ENCODE data around the gene SMAD5.

Gene SMAD5

GRCh38 chr5:136115183-136115865, 17.3 kb upstream of the SMAD5 start:
- DNase-seq (ENCODE audit: low spot score), result no peak

- no peak for DNase-seq (ENCODE audit: low spot score)
Observed at GRCh38 chr5:136120529-136120928, 12.1 kb upstream of the SMAD5 start.

GRCh38 chr5:136123236-136123768, 9.3 kb upstream of the SMAD5 start:
- DNase-seq (ENCODE audit: low spot score), result no peak

GRCh38 chr5:136127560-136127959, 5.1 kb upstream of the SMAD5 start:
- no peak for DNase-seq (ENCODE audit: low spot score)

GRCh38 chr5:136128481-136128880, 4.2 kb upstream of the SMAD5 start:
- no peak for DNase-seq (ENCODE audit: low spot score)

GRCh38 chr5:136129445-136129844, 3.2 kb upstream of the SMAD5 start:
- DNase-seq (ENCODE audit: low spot score), result no peak

GRCh38 chr5:136130581-136130980, 2.1 kb upstream of the SMAD5 start:
- no peak for DNase-seq (ENCODE audit: low spot score)

- DNase-seq (ENCODE audit: low spot score), result no peak
Observed at GRCh38 chr5:136132087-136132486, 558 bp upstream of the SMAD5 start.

GRCh38 chr5:136133222-136133921, 727 bp downstream of the SMAD5 start:
- DNase-seq (ENCODE audit: low spot score), result peak; percentile 75

GRCh38 chr5:136133922-136134379, 1.3 kb downstream of the SMAD5 start:
- no peak for DNase-seq (ENCODE audit: low spot score)

- no peak for DNase-seq (ENCODE audit: low spot score)
Observed at GRCh38 chr5:136134653-136135052, 2.0 kb downstream of the SMAD5 start.

GRCh38 chr5:136135536-136135935, 2.9 kb downstream of the SMAD5 start:
- no peak for DNase-seq (ENCODE audit: low spot score)

GRCh38 chr5:136137497-136138220, 5.0 kb downstream of the SMAD5 start:
- DNase-seq (ENCODE audit: low spot score), result no peak

GRCh38 chr5:136141561-136141960, 8.9 kb downstream of the SMAD5 start:
- no peak for DNase-seq (ENCODE audit: low spot score)

- DNase-seq (ENCODE audit: low spot score), result no peak
Observed at GRCh38 chr5:136143312-136143711, 10.7 kb downstream of the SMAD5 start.

GRCh38 chr5:136143763-136144162, 11.1 kb downstream of the SMAD5 start:
- no peak for DNase-seq (ENCODE audit: low spot score)

GRCh38 chr5:136145030-136145429, 12.4 kb downstream of the SMAD5 start:
- no peak for DNase-seq (ENCODE audit: low spot score)

GRCh38 chr5:136146201-136146600, 13.6 kb downstream of the SMAD5 start:
- DNase-seq (ENCODE audit: low spot score), result no peak

GRCh38 chr5:136147632-136148031, 15.0 kb downstream of the SMAD5 start:
- DNase-seq (ENCODE audit: low spot score), result no peak

- no peak for DNase-seq (ENCODE audit: low spot score)
Observed at GRCh38 chr5:136149891-136150290, 17.2 kb downstream of the SMAD5 start.

- DNase-seq (ENCODE audit: low spot score), result no peak
Observed at GRCh38 chr5:136153581-136154236, 21.1 kb downstream of the SMAD5 start.

GRCh38 chr5:136155078-136155477, 22.4 kb downstream of the SMAD5 start:
- DNase-seq (ENCODE audit: low spot score), result no peak

Measured in left forelimb (tissue), 1 donor.